ENCODE data around the gene GP5.

The GP5 gene

DNA sequence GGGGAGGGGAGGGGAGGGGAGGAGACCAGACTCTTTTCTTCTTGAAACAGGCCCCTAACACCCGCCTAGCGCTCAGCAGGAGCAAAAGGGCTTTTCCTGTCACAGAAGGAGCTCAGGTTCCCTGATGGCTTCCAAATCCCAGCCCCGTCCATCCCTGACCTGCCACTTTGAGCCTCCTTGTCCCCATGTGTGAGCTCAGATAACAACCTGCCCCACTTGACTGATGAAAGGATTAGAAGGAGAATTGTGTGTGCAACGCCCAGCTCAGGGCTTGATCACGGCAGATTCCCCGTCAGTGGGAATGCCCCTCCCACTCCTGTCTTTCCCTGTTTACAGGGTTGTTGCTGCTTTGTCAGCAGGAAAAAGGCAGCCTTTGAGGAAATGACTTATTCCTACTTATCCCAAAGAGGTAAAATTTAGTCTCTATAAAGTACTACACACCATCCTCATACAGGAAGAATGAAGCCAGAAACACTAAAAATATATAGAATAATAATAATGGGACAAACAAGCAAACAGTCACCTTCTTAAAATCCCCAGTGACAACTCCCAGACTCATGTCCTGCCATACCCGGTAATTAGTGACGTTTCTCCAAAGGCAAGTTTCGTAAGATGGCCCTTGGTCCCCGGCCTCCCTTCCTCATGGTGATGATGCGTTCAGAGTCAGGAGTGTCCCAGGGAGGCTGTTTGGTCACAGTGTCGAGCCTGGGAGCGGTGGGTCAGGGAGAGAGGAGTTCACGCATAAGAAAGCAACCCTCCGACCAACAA is 23.4 kb downstream of the GP5 start:
- no peak for DNase-seq

DNA sequence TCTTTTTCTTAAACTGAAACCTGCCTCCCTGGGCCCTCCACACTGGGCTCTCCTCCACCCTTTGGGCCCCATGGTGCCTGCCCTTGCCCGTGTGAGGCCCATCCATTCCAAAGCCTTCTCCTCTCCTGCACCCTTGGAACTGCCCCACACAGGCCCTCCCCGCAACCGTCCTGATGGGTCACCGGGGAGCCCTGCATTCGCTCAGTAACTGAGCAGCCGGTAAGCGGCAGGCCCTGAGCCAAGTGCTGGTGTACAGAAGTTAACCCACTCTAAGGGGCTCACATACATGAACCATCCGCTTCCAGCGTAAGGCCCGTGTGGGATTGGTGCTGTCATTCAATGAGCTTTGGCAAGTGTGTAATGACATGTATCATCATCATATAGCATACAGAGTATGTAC is 24.1 kb downstream of the GP5 start:
- no peak for DNase-seq

DNA sequence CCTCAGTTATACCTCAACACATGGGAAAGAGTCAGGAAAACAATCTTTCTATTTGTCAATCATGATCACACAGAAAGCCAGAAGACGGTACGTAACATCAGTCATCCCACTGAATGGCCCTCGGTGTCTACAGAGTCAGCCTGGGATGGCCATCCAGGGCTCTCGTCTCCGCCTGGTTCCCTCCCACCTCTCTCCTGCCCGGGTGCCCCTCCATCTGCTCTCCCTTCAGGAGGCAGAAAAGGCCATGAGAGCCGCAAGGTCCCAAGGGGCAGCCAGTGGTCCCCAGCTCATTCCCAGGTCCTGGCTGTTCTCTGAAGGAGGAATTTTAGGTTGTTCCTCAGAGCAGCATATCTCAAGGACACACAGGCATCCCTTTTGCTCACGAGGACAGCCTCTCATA is 25.2 kb downstream of the GP5 start:
- DNase-seq, result no peak

DNA sequence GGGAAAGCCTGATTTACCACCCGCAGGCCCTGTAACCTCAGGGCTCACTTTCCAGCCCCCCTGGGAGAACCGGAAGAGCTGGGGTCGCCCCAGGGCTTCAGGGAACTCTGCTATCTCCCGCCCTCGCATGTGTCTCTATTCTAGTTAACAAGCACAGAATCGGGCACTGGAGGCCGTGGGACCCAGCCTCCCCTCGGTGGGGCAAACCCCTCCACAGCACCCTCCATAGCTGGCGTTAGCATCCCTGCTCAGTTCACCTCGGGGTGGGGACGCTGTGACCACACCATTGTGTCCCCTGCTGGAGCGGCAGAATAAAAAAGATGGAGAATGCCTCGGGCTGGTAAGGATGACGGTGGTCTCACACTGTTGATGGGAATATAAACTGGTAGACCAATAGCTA is 26.0 kb downstream of the GP5 start:
- DNase-seq, result no peak

DNA sequence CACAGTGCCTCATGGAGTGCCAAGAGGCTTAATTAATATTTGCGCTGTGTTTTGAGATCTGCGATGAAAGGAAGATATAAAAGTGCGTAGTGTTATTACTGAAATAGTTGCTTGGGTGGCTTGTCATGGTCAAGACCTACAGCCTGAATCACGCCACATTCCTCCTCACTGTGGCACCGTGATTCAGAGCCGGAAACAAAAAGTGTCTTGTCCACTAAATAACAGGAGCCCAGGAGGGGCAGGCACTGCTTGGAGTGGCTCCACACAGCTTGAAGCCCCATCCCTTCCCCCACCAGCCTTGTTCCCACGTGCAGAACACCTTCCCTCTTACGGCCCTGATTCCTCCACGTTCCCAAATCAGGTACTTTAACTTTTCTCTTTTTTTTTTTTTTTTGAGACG is 28.3 kb downstream of the GP5 start:
- no peak for DNase-seq

DNA sequence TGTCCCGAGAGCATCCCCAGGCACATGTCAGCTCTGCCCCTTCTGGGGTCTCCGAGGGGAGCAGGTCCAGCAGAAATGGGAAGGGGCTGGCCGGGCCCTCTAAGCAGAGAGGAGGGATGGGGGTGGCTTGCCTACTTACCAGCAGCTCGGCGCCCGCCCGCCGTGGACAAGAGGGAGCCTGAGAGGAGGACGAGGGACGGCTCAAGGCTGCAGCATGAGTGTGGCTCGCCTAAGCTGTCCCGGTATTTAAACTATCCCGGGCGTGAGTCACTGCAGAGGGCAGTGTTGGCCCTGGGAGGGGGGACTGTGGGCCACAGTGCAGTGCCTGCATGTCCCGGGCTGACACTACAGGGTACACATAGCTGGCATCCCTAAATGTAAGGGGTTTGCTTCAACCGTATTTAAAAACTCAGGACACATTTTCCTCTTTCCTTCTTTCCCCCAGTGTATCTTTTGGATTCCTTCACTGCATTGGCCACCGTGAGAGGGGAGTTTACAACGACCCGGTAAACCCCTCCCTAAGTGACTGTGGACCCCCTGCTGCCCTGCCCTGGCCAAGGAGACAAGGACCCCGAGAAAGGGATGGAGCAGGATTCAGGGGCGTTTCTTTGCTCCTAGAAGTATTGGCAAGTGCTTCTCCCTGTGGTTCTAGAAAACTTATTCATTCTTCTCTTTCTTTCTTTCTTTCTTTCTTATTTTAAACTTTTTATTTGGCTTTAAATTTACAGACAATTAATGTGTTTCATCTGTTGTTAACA is 29.4 kb downstream of the GP5 start, which contains the start of gene LRRC15:
Gene LRRC15 (minus strand): TSS at position 222 of the 758 bp plus-strand sequence. CDS start 8,700 bp downstream, outside the sequence.
- peak; percentile 58 for DNase-seq

DNA sequence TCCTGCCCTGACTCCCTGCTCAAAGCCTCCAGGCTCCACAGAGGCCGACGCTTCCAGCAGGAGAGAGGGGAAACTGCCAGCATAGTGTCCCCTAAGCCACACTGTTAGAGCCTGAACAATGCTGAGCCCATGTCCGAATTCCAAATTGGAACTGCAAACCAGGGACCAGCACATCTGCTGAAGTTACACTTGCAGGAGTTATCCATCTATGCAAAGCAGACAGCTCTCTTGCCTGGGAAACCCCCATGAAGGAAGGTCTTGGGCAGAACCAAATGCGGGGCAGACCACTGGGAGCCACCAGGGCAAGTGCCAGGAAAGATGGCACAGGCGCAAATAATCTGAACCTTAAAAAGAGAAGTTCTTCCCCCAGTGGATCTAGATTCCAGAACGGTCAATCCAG is 30.1 kb downstream of the GP5 start:
- DNase-seq, result no peak

DNA sequence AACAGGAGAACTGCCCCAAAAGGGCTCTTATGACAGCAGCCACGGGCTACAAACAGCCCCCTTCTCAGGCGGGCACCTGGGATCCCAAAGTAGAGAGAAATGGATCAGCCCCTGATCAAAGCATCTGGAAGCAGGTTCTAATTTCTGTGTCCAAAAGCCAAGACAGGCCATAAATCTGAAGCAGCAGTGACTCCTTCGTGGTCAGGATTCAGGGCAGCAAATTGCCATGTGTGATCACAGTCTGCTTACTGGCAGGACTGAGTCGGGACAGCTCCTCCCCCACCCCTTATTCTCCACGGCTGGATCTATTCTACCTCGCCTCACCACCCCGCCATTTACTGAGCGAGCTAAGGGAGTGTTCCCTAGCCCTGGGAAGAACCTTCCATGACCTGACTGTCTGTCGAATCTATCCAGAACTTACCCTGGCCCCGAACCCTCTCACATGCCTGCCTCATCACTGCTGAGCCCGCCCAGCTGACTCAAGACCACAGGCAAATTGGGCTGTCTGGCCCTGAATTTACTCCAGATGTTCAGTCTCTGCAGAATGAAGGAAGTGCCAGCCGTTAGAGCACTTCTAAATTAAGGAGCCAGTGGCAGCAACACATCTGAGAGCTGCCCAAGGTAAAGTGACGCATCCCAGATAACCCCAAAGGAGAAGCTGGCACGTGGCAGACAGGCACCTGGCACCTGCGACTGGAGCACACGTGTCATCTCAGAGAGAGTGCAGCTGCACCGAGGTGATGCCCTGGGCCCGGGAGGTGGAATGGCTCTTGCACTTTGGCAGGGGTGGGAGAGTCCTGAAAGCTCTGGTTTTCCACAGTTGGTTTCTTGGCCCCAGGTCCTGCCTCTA is 30.8 kb downstream of the GP5 start:
- DNase-seq, result peak; percentile 79

DNA sequence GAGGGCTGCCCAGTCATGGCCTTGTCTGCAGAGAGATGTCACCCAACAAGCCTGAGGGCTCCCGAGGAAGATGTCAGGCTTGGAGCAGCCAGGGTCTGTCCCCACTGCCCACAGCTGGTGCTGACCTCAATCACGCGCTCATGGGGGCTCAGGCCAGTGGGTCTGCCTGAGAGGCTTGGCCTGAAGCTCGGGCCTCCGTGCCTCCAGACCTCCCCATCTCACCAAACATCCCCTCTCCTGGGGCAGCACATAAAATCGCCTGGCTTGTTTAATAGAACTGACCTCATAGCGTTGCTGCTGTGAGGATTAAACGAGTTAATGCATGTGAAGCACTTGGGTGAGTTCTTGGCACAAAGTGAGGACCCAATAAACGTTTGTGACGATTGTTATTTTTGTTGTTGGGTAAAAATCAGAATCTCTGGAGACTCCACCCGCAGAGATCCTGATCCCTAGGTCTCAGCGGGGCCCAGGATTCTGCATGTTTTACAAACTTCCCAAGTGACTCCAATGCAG is 33.0 kb downstream of the GP5 start:
- DNase-seq, result no peak

DNA sequence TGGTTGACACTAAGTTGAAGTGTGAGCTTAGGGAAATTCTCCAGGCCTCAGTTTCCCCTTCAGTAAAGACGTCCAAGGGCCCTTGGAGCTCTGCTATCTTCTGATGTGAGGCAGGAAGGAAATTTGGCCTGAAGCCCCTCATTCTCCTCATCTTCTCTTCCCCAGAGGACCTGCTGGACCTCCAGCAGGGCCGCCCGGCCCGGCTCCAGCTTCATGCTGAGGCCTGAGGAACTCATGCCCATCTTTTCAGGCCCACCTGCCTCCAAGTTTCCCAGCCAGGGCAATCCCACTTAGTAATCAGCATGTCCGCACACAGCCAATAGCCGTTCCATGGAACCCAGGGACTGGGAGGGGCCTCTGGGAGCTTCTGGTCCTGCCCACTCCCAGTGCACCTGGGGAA is 33.5 kb downstream of the GP5 start:
- no peak for DNase-seq

DNA sequence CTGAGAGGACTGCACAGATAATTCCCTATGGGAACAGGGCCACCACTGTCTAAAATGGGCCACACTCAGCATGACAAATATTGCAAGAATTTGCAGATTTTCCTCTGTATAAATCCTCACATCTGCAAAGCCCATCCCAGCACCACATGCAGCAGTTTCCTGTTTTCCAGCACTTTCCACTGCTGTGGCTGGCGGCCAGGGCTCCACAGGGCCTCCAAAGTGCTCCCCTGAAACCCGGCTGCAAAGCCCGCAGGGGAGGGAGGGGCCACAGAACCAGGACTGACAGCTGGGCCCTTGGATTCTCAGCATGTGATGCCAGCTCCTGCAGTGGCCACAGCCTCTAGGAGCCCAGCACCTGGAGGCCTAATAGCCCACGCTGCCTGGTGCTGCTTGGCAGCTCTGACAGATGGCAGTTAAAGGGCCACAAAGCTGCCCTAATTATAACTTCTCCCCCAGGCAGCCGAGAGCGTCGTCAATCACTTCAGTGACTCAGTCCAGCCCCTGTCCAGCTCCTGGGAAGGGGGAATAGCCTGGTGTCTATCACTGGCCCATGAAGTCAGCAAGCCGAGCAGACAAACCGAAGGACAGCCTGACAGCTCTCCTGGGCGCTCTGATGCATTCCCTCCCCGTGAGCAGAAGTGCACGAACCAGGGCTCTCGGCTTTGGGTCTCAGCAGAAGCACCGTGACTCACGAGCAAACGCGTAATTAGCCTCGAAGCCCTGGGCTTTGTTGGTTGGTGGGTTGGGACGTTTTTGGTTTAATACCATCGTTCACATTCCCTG is 34.2 kb downstream of the GP5 start:
- peak; percentile 97 for DNase-seq

DNA sequence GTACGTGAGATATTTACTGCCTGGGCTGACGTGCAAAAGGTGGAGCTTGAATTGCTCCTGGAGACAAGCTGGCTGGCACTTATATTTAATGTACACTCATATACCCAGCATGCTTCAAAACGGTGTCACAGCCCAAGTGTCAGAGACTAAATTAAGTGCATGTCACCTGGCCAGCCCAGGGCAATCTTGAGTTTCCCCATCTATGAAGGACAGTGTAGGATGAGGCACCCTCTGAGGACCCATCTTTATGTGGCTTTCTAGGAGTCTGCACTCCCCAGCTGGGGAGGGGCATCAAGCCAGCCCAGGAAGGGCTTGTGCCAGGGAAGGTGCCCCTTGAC is 34.8 kb downstream of the GP5 start:
- no peak for DNase-seq

DNA sequence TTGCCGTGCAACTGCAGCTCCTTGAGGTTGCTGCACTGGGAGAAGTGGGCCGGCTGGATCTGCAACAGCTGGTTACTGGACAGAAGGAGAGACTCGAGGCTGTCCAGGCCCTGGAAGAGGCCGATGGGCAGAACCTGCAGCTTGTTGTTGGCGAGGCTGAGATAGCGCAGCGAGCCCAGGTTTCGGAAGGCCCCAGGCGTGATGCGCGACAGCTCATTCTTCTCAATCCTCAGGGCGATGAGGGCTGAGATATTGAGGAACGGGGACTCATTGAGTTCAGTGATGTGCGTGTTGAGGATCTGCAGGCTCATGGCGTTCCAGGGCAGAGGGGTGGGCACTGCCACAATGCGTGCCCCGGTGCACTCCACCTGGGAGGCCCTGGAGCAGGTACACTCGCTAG is 38.5 kb downstream of the GP5 start:
- DNase-seq, result no peak

DNA sequence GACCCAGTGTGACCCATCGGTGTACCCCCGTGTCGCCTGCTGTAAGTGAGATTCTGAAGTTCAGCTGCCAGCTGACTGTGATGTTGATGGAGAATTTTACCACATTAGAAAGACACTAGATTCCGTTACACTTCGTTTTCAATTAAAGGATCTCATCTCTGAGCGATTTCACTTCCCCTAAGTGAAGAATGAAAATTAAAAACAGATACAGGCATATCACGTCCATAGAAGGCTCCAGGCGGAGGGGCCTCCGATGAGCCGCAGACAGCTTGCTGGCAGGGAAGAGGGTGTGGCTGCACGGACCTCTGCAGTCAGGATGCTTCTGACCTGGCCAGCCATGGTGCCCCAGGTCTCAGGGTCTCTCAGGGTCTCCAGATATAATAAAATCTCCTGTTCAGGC is 41.4 kb downstream of the GP5 start:
- peak; percentile 48 for DNase-seq

DNA sequence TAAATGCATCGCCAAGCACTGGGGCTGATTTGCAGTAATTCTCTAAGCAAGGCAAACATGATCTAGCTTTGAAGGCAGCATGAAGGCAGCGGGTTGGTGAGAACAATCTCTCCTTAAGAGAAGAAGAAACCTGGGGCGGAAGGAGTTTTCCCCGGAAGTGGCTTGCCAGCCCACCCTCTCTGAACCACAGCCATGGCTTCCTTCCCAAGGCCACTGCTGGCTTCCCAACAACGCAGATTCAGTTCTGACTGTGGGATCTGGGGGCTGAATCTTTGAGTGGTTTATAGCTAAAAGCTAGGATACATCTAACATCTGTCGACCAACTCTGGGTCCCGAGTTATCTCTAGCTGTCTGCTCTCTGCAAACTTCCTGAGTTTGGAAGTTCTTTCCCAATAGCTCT is 43.7 kb downstream of the GP5 start:
- DNase-seq, result no peak

DNA sequence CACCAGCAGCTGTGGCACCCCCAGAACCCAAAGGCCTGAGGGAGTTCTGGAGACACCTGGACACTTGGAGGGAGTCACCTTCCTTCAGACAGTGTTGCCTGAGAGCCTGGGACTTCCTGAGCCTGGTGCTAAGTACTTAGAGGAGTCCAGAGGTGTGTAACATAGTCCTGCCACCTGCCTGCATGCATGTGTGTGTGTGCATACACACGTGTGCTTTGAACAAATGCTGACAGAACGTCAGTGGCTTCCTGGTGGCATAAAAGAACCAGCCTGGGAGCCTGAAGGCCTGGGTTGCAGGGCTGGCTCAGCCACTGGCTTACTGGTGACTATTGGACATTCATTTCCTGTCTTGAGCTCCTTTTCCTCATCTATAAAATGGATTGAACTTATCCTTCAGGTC is 44.8 kb downstream of the GP5 start:
- DNase-seq, result no peak

DNA sequence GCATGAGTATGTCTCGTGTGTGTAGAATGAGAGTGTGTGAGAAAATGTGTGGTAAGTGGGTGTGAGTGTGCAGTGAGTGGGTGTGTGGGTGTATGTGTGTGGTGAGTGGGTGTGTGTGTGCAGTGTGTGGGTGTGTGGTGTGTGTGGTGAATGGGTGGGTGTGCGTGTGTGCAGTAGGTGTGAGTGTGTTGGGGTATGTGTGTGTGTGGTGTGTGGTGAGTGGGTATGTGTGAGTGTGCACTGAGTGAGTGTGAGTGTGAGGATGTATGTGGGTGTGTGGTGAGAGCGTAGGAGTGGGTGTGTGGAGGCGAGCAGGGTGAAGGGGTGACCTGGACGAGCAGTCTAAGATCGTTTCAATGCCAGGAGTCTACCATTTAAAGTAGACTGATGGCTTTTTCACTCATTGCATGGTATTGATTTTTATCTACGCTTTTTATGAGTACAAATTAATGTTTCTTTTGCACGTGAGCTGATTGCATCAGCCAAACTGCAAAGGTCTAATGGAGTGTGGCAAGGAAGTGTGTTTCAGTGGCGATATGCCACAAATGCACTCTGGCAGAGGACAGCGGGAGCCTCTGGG is 46.3 kb downstream of the GP5 start:
- no peak for DNase-seq

DNA sequence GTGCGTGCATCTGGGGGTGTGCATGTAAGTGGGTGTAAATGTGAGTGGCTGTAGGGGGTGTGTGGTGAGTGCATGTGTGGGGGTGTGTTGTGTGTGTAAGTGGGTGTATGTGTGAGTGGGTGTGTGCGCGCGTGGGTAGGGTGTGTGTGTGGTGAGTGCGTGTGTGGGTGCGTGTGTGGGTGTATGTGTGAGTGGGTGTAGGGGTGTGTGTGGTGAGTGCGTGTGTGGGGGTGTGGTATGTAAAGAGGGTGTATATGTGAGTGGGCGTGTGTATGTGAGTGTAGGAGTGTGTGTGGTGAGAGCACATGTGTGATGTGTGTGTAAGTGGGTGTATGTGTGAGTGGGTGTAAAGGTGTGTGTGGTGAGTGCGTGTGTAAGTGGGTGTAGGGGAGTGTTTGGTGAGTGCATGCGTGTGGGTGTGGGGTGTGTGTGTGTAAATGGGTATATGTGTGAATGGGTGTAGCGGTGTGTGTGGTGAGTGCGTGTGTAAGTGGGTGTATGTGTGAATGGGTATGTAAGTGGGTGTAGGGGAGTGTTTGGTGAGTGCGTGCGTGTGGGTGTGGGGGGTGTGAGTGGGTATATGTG is 47.0 kb downstream of the GP5 start:
- no peak for DNase-seq

DNA sequence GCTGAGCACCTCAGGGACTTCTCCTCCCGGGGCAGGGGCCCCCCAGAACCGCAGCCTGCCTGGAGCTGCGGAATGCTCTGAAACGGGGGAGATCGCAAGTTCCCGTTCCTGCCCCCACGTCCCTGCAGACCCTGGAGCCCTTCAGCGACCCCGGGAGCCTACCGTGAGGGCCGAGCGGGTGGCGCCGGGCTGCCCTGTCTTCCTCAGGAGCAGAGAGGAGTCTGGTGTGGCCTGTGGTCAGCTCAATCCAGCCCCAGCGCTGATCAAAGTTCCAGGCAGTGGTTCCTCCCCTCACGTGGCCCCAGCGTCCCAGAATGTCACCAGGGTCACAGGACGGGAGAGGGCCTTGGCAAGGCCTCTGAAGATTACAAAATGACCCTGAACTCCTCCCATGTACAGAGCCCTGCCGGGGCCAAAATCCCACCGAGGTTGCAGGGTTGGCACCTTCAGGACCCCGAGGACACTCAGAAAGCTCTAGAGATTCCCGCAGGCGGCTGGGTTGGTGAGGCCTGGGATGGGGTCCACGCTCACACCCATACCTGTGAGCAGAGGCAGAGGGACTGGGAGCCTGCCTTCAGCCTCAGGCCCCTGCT is 47.9 kb downstream of the GP5 start, which contains the start of gene CPN2:
Gene CPN2 (minus strand): TSS at position 249 of the 593 bp plus-strand sequence. CDS start 8,626 bp downstream, outside the sequence.
- no peak for DNase-seq

DNA sequence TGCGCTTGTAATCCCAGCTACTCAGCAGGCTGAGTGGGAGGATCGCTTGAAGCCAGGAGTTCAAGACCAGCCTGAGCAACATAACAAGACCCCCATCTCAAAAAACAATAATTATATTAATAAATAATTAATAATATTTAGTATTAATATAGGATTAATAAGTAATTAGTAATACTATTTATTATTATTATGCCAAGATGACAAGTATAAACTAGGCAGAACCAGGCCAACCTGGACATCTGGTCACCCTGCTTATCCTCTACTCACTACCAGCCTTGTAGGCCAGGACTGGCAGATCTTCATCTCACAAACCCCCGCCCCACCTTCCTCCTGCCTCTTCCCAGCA is 48.4 kb downstream of the GP5 start:
- no peak for DNase-seq

DNA sequence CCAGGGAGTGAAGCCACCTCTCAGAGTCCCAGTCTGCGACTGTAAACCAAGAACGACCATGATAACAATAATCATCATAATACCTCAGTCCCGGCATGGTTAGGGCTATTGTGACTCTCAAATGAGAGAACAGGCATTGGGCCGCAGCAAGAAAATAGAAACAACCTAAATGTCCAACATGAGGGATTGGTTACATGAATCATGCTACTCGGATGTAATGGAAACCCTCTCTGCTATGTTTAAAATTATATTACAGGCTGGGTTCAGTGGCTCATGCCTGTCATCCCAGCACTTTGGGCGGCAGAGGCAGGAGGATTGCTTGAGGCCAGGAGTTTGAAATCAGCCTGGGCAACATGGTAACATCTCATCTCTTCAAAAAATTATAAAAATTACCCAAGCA is 50.7 kb downstream of the GP5 start:
- DNase-seq, result peak; percentile 54
